Right atrium auricular region (tissue), 2 donors: ENCODE results near the gene LILRB3. TPM values are rescaled to one million over a fixed set of nuclear protein-coding genes. Genes with fewer than 3 reads are reported as not detected.

ENCODE experiments used
- DNase-seq: peaks from one replicate; pipeline ENCODE4 v3.0.0-alpha.2; 2019; ENCODE audit warnings: low spot score
- H3K27ac ChIP-seq, 2 donors: fragments of 200-600 bp; sonication (generic); 1 replicate in 1 of 2; 2 replicates in 1 of 2; pipeline ENCODE4 v1.5.1; 2016 to 2019
- H3K27me3 ChIP-seq, 2 donors: fragments of 200-600 bp; sonication (generic); one replicate each; pipeline versions ENCODE4 v1.5.1 to v1.6.0; 2017 to 2019
- H3K36me3 ChIP-seq: fragments of 200-600 bp; sonication (generic); one replicate; pipeline ENCODE4 v1.5.1; 2016
- H3K4me1 ChIP-seq, 2 donors: fragments of 200-600 bp; sonication (generic); one replicate each; pipeline versions ENCODE4 v1.5.1 to v1.6.0; 2017 to 2019
- H3K4me3 ChIP-seq, 2 donors: fragments of 200-600 bp; sonication (generic); 1 replicate in 1 of 2; 2 replicates in 1 of 2; pipeline ENCODE4 v1.5.1; 2017 to 2019; ENCODE audit warnings: mild to moderate bottlenecking in 1 of 2, moderate library complexity in 1 of 2
- H3K9me3 ChIP-seq, 2 donors: fragments of 200-600 bp; sonication (generic); one replicate each; pipeline ENCODE4 v1.5.1; 2019
- CTCF ChIP-seq, 2 donors: fragments of 200-600 bp; sonication (generic); IDR thresholded peaks; one replicate each; pipeline ENCODE4 v1.5.1; 2019; ENCODE audit warnings: antibody characterized with exemption in 2 of 2
- total RNA-seq, 2 donors: library from RNA; depleted of rRNA; stranded (reverse); fragments of >200 nt; gene quantifications; one replicate each; pipeline ENCODE4 v1.1.0, GENCODE V29; 2016

LILRB3 gene
- total RNA-seq, 2 donors from 2014 or later = 2.0 to 8.8 TPM

- Histone ChIP-seq H3K9me3 (no peaks in the 10 kb centered on the region), H3K36me3 (peaks cover 15% of the 10 kb centered on the region), H3K27me3 (no peaks in the 10 kb centered on the region), H3K4me1 (peaks cover 0 to 24% of the 10 kb centered on the region in 2 donors), H3K27ac (peak overlapping the region; percentile 96 to 97), H3K4me3 (peak overlapping the region; percentile 63 to 94)
- no peak for TF ChIP-seq CTCF (IDR thresholded peaks at IDR 0.05)
- DNase-seq = no peak
Measured at GRCh38 chr19:54191811-54192453, 30.9 kb downstream of the LILRB3 start.

DNA sequence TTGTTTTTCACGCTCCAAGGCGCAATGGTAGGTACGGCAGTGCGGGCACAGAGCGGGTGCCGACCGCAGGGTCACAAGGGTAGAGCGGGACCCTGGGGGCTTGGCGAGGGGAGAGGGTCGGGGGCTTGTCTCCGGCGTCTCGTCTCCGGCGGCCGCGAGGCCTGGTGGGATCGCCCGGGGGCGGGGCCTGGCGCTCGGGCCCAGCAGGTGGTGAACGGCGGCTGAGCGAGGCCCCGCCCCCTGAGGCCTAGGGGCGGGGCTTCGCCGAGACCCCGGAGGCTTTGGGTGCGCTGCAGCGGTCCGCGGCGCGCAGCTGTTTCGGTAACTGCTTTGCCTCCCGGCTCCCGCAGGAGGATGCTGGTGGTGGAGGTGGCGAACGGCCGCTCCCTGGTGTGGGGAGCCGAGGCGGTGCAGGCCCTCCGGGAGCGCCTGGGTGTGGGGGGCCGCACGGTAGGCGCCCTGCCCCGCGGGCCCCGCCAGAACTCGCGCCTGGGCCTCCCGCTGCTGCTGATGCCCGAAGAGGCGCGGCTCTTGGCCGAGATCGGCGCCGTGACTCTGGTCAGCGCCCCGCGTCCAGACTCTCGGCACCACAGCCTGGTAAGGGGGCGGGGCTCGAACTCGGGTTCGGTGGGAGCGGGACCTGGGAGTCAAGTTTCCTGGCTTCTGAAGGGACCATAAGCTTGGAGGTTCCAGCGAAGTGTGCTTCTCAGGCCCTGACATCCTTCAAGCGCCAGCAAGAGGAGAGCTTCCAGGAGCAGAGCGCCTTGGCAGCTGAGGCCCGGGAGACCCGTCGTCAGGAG lies 31.6 kb downstream of the LILRB3 start, which contains the start of gene TSEN34:
Gene TSEN34, plus strand, starts transcription at position 298 of the 800 bp plus-strand sequence. Its CDS starts 57 bp downstream, at position 355.
- no peak for TF ChIP-seq CTCF (IDR thresholded peaks at IDR 0.05)
- no peak for DNase-seq

DNA sequence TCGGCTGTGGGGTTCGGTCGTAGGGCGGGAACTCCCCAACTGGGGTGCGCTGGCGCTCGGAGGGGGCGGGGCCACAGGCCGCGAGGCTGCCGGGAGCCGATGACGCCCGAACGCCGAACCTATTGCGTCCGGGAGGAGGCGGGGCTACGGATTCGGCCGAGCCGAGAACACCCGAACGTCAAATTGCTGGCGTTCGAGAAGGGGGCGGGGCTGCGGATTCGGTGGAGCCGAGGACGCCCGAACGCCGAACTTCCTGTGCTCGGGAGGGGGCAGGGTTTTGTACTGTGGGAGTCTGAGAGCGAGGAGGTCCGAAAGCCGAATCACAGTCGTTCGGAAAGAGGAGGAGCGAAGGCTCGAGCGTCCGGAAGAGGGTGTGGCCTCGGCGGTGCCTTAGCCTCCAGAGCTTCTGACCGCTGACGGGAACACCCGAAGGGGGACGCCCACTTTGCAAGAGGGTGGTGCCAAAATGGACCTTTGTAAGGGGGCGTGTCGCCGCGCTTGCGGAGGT lies 32.2 kb downstream of the LILRB3 start:
- peaks cover 0 to 24% of the 10 kb centered on the region in 2 donors for H3K4me1 ChIP-seq
- no peaks in the 10 kb centered on the region for H3K9me3 ChIP-seq
- peak overlapping the region; percentile 96 to 97 for H3K27ac ChIP-seq
- no peaks in the 10 kb centered on the region for H3K27me3 ChIP-seq
- TF ChIP-seq CTCF (IDR thresholded peaks at IDR 0.05) = no peak
- H3K36me3 ChIP-seq = peaks cover 15% of the 10 kb centered on the region
- H3K4me3 ChIP-seq = peak overlapping the region; percentile 63 to 94
- DNase-seq = peak; percentile 99

More for the DNA sequence above, 31.6 kb downstream of the LILRB3 start, which contains the start of gene TSEN34:
- H3K27ac ChIP-seq = peak within 1 kb of the TSS; percentile 96 to 97
- H3K9me3 ChIP-seq = no peaks in the 10 kb centered on the region
- H3K27me3 ChIP-seq = no peaks in the 10 kb centered on the region
- peaks cover 0 to 24% of the 10 kb centered on the region in 2 donors for H3K4me1 ChIP-seq
- peaks cover 15% of the 10 kb centered on the region for H3K36me3 ChIP-seq
- H3K4me3 ChIP-seq = peak within 1 kb of the TSS; percentile 63 to 94

DNA sequence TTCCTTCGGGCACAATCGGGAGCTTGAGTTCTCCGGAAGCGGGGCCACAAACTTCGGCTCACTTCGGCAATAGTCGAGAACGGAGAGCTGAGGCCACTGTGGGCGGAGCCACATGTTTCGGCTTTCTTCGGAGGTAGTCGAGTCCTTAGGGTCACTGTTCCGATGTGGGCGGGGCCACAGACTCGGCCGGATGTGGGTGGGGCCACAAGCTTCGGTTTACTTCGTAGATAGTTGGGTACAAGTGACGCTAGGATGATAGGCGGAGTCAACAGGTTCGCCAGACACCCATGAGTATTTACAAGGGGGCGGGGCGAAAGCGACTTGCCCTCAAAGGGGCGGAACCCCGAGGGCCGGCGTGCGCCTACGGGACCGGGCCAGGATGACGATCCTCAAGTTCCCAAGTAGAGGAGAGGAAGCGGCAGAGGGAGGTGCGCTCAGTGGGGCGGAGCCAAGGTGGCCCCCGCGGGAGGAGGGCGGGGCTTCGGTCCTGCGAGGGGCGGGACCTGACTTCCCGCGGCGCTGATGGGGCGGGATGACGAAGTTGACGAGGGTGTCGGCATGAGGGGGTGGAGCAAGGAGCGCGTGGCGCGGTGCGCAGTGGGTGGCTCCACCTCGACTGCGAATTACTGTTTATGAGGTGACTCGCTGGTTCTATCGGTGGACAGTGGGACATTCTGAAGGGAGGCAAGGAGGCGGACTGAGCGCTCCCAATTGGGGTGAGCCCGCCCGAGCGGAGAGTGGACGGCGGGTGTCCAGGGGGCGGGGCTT lies 32.9 kb downstream of the LILRB3 start:
- Histone ChIP-seq H3K9me3 (no peaks in the 10 kb centered on the region), H3K4me3 (peak overlapping the region; percentile 63 to 94), H3K36me3 (peaks cover 15% of the 10 kb centered on the region), H3K27me3 (no peaks in the 10 kb centered on the region), H3K4me1 (peaks cover 0 to 24% of the 10 kb centered on the region in 2 donors), H3K27ac (peak overlapping the region; percentile 96 to 97)
- peak; percentile 100 for DNase-seq
- no peak for TF ChIP-seq CTCF (IDR thresholded peaks at IDR 0.05)

- H3K4me3 ChIP-seq = peak within 1 kb of the TSS; percentile 63 to 94
- H3K4me1 ChIP-seq = peaks cover 0 to 24% of the 10 kb centered on the region in 2 donors
- no peak for DNase-seq
- TF ChIP-seq CTCF (IDR thresholded peaks at IDR 0.05) = peak in 1 of 2 donors; percentile 56
- H3K27ac ChIP-seq = peak within 1 kb of the TSS; percentile 96 to 97
- H3K9me3 ChIP-seq = no peaks in the 10 kb centered on the region
- peaks cover 13% of the 10 kb centered on the region for H3K36me3 ChIP-seq
- H3K27me3 ChIP-seq = no peaks in the 10 kb centered on the region
Measured at GRCh38 chr19:54189145-54189734, 33.6 kb downstream of the LILRB3 start, which contains the start of gene MBOAT7. MBOAT7 (minus strand) TSS chr19:54189580; CDS start chr19:54188508, 1,072 bp downstream.
